GM12892 (cell line): Measurements from ENCODE around the gene DTNB.

ENCODE experiments used
- POLR2A ChIP-seq: IDR thresholded peaks from 2 replicates; pipeline ENCODE4 v1.6.1; 2011; ENCODE audit warnings: low read depth, low read length, control low read depth
- TAF1 ChIP-seq: IDR thresholded peaks from 2 replicates; pipeline ENCODE4 v1.6.1; 2011; ENCODE audit warnings: low read depth, mild to moderate bottlenecking, control low read depth, low read length, borderline replicate concordance

DNA sequence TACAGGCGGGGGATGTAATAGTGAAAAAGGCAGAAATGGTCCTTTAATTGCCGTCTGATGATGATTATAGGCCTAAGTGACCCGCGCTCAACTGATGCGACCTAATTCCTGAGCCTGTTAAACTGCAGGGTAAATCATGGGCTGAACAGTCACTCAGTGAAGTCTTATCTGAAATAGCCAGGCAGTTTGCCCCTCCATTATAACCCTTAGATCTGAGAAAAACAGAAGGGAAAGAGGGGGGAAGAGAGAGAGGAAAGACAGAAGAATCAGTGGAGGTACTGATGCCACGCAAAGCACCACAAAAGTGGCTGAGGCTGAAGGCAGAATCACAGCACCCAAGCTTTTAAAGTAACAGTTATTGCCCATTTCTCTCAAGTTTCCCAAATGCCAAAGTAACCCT, 258.6 kb downstream of the DTNB start:
- TF ChIP-seq POLR2A, result no peak
- no peak for TF ChIP-seq TAF1
